Fibroblast of mammary gland (primary cell): Measurements from ENCODE around the gene ZNF17.

Experiments
- DNase-seq: peaks from one replicate; pipeline ENCODE4 v3.0.0-alpha.2; 2010; ENCODE audit warnings: low read depth
- H3K4me3 ChIP-seq: 2 replicates; pipeline ENCODE4 v1.5.1; 2011; ENCODE audit warnings: low read depth, mild to moderate bottlenecking, low read length, moderate library complexity; ENCODE audit not compliant: control insufficient read depth
- CTCF ChIP-seq: conservative IDR thresholded peaks from 2 replicates; pipeline ENCODE4 v1.5.1; 2011; ENCODE audit warnings: low read depth, low read length, inconsistent platforms; ENCODE audit not compliant: control insufficient read depth, insufficient read depth

The ZNF17 gene

GRCh38 chr19:57395710-57396109 is 15.3 kb upstream of the ZNF17 start:
- no peak for DNase-seq
- no peak for TF ChIP-seq CTCF
- H3K4me3 ChIP-seq, result no peak overlapping the region

- no peak for TF ChIP-seq CTCF
- DNase-seq, result no peak
- H3K4me3 ChIP-seq, result no peak overlapping the region
Measured at GRCh38 chr19:57398868-57399267, 12.1 kb upstream of the ZNF17 start.

- no peak for TF ChIP-seq CTCF
- no peak for DNase-seq
- H3K4me3 ChIP-seq, result no peak overlapping the region
Measured at GRCh38 chr19:57403737-57404563, 7.0 kb upstream of the ZNF17 start.

- DNase-seq, result peak; percentile 45
Measured at GRCh38 chr19:57406516-57407123, 4.3 kb upstream of the ZNF17 start.

GRCh38 chr19:57419439-57419838 is 8.5 kb downstream of the ZNF17 start:
- H3K4me3 ChIP-seq, result no peak overlapping the region
- no peak for TF ChIP-seq CTCF

More at GRCh38 chr19:57406516-57407123, 4.3 kb upstream of the ZNF17 start:
- no peak overlapping the region for H3K4me3 ChIP-seq
- TF ChIP-seq CTCF, result peak; percentile 76

GRCh38 chr19:57421037-57421436 is 10.1 kb downstream of the ZNF17 start:
- H3K4me3 ChIP-seq, result no peak overlapping the region
- no peak for TF ChIP-seq CTCF
- DNase-seq, result no peak

More at GRCh38 chr19:57419439-57419838, 8.5 kb downstream of the ZNF17 start:
- no peak for DNase-seq
